ENCODE results near the gene DAB2IP.

DNA sequence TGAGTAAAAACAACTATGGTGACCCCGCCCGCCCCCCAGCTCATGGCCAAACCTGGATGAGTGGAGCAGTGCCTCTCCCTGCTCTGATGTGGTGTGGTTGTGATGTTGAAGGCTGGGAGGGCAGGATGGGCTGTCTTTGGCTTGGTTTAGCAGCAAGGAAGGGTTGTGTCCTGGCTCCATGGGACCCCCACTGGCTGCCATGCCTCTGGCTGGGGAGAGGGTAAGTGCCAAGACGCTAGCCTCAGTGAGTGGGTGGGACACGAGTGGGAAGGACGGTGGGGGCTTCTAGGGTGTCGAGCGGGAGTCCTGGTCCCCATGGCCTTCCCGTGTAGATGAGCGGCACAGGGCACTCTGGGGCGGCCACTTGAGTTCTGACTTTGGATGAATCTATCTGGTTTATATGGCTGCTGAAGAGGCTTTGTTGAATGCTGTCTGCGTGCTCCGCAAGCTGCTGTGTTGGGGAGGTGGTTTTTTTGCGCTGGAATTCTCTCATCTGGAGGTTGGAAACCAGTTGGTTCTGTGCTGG, 50.4 kb downstream of the DAB2IP start:
- TF ChIP-seq, protein P1, sequence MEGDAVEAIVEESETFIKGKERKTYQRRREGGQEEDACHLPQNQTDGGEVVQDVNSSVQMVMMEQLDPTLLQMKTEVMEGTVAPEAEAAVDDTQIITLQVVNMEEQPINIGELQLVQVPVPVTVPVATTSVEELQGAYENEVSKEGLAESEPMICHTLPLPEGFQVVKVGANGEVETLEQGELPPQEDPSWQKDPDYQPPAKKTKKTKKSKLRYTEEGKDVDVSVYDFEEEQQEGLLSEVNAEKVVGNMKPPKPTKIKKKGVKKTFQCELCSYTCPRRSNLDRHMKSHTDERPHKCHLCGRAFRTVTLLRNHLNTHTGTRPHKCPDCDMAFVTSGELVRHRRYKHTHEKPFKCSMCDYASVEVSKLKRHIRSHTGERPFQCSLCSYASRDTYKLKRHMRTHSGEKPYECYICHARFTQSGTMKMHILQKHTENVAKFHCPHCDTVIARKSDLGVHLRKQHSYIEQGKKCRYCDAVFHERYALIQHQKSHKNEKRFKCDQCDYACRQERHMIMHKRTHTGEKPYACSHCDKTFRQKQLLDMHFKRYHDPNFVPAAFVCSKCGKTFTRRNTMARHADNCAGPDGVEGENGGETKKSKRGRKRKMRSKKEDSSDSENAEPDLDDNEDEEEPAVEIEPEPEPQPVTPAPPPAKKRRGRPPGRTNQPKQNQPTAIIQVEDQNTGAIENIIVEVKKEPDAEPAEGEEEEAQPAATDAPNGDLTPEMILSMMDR (IDR thresholded peaks at IDR 0.05; ENCODE audit: insufficient read depth, low read depth, low read length), result no peak
- no peak for TF ChIP-seq EZH2 (IDR thresholded peaks at IDR 0.05; ENCODE audit: insufficient read depth, low read length)
